ENCODE results near the gene HEATR9.
"Not testable (repeated sequence)": the region's sequence is repeated elsewhere in the genome, so short reads cannot be mapped to it uniquely, and the experiment has no call there.

HEATR9 gene, protein sequence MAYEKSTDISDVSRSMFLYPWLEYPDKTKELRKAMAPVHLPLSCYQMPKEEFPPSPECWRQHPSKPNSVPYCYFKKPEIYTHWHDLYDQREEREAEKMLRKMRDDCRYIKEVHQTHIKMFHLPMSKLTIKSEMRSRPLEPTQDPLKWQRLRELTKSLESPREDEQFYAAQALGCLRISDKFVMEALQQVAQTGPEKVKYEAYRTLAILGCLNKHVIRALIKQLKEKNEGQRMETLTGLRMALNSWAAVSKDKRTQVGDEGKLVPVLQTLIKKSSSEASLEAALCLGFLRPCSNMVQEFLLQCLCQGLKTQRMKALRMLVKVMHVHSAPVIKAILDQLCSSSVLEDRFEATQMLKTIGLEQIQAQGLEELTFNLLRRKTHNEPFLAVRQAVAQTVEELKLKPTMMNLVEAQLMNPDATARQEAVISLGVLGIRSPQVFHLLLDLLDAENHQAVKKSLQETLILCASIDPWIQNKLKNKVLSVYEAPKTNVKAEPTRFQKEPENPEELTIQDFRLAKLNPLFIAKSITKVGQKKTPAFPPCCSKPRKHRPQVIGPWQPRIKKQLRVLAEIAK

DNA sequence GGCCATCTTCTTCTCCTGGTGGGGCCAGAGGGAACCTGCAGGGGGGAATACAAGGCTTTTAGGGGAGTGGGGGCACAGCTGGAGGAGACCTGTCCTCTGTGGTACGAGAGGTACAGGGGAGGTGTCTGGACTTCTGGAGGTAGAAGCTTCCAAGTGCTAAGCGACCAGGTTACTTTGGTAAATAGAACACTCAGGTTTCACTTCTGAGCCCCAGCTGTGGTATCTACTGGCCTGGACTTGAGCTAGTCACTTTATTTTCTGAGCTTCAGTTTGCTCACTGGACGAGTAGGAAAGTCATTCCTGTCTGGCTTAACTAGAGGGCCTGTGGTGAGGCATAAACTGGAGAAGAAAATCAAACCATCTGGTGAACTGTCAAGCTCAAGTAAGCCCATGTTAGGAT lies at the start of gene HEATR9:
Gene HEATR9, minus strand, starts transcription at position 155 of the 400 bp plus-strand sequence. Its CDS starts 149 bp downstream, at position 6.
- no peak for DNase-seq

DNA sequence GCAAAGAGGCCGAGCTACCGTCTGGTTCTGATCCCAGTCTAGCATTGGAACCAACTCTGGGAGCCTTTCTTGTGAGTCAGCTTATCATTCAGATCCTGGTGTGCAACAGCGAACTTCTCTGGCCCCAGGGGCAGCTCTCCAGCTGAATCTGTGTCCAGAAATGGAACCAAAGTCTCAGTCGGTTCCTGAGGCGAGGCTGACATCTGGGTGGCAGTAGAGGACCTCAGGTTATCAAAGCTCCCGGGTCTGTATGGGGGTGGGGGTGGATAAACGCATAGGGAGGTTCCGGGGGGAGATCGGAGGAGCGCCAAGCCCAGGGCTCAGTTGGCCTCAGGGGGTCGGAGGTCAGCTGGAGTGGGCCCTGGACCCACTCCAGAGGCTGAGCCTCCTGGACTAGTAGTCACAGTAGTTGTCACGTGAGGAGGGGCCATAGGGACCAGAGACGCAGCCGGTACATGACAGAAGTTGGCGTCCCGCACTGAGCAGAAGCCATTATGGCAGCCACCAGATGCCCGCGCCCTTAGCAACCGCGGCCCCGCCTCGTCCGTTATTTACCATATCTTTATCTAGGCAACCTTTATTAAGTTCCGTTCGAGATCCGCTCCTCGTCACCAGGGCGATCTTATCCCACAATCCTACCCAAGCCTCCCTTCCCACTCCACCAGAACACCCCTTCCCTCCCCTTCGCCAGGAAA lies 49.0 kb upstream of the HEATR9 start:
- DNase-seq, result no peak

DNA sequence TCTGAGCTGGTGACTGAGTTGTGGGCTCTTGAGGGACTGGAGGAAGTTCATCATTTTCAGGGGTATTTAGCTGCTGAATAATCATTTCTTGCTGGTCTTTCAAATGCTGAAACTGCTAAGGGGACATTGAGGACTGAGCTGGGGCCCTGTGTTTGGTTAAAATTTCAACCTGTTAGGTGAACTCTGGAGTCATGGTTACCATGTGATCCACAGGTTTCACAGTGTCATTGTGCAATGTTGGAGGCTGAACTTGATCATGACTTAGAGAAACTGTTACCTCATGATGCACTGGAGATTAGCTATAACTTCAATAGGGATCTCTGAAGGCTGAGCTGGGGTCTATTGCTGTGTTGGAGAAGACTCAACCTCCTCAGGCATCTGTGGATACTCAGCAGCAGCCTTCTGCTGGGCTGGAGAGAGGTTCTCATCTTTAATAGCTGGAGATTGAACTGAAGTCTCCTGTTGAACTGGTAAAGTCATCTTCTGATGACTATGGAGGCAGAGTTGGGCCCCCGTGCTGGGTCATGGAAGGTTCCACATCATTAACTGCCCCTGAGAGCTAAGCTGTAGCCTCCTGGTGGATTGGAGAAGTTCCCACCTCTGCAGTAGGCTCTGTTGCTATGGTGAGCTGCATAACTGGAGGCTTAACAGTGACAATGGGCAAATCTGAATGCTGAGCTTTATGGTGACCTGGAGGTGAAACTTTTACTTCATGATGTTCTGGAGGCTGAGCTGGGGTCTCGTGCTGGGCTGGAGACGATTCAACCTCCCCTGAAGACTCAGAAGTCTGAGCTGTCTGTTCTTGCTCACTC lies 46.7 kb upstream of the HEATR9 start:
- DNase-seq, result no peak

DNA sequence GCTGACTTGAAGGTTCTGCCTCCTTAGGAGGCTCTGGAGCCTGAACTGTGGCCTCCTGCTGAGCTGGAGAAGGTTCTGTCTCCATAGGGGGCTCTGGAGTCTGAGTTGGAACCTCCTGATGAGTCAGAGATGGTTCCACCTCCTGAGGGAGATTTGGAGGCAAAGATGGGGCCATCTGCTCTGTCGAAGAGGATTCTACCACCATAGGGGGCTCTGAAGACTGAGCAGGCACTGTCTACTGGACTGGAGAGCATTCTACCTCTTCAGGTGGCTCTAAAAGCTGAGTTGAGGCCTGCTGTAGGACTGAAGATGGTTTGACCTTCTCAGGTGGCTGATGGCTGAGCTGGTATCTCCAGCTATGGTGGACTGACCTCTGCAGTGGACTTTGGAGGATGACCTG lies 45.7 kb upstream of the HEATR9 start:
- no peak for DNase-seq

DNA sequence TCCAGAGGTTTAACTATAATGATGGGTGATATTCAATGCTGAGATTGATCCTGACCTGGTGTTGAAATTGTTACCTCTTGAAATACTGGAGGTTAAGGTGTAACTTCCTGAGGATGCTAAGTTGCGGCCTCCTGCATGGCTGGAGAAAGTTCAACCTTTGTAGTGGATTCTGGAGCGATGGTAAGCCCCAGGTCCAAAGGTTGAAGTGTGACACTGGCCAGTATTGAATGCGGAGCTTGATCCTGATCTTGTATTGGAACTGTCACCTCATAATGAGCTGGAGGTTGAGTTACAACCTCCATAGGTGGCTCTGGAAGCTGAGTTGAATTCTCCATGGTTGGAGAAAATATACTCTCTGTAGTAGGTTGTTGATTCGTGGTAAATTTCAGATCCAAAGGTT lies 44.9 kb upstream of the HEATR9 start:
- no peak for DNase-seq

DNA sequence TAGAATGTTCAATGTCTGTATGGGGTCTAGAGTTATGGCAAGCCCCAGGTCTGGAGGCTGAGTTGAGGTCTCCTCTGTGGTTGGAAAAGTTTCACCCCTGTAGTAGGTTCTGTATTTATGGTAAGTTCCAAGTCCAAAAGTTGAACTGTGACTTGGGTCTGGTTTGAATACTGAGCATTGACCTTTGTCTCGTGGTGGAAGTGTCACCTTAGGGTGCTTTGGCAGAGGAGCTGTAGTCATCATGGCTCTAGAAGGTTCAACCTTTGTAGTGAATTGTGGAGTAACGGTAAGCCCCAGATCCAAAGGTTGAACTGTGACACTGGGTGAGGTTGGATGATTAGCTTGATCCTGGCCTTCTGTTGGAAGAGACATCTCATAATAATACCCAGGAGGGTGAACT lies 44.3 kb upstream of the HEATR9 start:
- DNase-seq, result no peak

DNA sequence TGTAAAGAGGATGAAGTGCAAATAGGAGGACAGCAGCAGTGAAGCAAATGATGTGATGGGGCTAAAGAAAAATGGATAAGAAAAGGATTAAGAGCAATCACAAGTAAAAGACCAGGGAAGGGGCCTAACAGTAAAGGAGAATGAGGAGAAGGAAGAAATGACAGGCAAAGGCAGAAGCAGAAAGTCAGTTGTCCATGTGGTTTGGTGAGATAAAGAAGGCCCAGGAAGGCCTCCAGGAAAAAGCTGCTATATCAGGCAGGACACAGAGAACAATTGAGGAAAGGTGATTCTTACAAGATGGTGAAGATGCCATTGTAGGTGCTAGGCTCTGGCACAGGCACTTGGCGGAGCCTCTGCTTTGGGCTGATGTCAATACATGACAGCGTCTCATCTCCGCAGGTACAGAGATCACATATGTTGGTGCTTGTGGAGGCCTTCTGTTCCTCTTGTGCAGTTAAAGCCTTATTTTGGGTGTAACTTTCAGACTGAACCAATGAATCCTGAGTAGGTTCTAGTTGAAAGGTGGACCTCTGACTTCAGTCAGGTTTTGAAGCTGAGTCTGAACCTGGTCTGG lies 43.7 kb upstream of the HEATR9 start:
- no peak for DNase-seq

DNA sequence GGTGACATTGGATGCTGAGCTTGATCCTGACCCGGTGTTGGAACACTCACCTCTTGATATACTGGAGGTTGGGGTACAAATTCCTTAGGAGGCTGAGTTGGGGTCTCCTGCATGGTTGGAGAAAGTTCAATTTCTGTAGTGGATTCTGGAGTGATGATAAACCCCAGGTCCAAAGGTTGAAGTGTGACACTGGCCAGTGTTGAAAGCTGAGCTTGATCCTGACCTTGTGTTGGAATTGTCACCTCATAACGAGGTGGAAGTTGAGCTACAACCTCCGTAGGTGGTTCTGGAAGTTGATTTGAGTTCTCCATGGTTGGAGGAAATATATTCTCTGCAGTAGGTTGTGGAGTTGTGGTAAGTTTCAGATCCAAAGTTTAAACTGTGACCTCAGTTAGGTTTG lies 40.7 kb upstream of the HEATR9 start:
- no peak for DNase-seq

DNA sequence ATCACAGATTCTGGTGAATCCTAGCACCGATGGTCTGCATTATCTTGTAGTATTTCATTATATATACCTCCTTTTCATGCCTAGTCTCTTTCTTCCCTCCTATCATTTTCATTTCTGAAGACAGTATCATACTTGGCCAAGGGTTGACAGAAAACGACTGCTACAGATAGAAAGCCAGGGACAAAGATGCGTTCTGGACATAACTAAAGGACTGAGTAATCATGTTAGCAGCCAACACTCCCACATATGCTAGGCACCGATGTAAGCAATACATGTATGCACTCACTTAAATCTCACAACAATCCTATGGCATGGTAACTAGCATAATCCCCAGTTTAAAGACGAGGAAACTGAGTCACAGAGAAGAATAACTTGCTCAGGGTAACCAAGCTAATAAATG lies 39.0 kb upstream of the HEATR9 start:
- DNase-seq, result no peak

DNA sequence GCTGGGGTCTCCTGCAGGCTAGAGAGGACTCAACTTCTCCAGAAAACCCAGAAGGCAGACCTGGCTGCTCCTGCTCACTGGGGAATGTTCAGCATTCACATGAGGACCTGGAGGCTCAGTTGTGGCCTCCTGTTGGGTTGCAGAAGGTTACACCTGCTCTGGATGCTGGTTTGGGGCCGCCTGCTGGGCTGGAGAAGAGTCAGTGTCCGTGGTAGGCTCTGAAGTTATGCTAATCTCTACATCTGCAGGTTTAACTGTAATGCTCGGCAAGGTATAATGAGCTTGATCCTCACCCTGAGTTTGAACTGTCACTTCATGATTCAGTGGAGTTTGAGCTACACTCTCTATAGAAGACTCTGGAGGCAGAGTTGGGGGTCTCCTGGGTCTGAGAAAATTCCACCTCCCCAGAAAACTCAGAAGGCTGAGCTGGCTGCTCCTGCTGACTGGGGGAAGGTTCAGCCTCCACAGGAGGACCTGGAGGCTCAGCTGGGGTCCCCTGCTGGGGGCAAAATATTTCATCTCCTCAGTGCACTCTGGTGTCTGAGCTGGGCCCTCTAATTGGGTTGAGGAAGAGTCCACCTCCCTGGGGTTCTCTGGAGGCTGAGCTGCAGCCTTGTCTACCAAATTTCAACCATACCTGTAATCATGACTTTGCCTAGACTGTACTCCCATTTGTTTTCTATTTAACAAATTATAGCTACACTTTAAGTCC lies 38.4 kb upstream of the HEATR9 start:
- no peak for DNase-seq

DNA sequence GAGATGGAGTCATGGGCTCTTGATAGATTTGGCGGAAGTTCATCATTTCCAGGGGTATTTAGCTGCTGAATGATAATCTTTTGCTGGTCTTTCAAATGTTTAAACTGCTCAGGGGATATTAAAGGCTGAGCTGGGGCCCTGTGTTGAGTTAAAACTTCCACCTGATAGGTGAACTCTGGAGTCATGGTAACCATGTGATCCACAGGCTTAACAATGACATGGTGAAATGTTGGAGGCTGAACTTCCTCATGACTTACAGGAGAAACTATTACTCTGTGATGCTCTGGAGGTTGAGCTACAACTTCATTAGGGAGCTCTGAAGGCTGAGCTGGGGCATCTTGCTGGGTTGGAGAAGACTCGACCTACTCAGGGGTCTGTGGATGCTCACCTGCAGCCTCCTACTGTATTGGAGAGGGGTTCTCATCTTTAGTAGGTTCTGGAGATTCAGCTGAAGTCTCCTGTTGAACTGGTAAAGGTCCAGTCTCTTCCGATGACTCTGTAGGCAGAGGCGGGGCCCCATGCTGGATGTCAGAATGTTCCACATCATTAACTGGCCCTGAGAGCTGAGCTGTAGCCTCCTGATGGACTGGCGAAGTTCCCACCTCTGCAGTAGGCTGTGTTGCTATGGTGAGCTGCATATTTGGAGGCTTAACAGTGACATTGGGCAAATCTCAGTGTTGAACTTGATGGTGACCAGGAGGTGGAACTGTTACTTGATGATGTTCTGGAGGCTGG lies 37.7 kb upstream of the HEATR9 start:
- DNase-seq, result peak in 1 of 2 experiments; percentile 3

DNA sequence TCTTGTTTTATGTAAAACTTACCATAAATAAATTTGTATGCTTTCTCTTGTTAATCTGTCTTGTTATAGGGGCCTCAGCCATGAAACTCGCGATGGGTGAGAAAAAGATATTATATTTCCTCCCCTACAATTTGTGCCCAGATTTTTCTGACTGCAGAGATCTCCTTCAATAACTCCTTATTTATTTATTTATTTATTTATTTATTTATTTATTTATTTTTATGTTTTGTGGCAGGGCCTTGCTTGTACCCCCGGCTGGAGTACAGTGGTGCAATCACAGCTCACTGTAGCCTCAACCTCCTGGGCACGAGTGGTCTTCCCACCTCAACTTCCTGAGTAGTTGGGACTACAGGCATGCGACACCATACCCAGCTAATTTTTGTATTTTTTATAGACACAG lies 34.8 kb upstream of the HEATR9 start:
- no peak for DNase-seq

DNA sequence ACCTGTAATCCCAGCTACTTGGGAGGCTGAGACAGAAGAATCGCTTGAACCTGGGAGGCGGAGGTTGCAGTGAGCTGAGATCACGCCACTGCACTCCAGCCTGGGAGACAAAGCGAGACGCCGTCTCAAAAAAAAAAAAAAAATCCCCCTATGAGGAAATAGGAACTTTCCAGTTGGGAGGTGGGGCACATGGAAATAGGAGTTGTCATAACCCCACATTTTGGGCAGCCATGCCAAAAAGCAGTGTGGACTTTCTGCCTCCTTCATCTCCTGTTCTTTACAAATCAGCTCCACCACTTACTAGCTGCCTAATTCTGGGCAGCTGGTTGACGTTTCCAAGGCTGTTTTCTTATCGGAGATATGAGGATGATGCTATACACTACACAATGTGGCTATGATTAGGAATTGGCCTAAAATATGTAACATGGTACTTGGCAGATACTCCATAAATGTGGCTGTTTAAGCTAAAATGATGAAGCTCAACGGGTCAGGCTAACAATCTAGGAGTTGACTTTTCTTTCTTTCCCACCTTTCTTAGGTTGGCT lies 33.0 kb upstream of the HEATR9 start:
- DNase-seq, result no peak

DNA sequence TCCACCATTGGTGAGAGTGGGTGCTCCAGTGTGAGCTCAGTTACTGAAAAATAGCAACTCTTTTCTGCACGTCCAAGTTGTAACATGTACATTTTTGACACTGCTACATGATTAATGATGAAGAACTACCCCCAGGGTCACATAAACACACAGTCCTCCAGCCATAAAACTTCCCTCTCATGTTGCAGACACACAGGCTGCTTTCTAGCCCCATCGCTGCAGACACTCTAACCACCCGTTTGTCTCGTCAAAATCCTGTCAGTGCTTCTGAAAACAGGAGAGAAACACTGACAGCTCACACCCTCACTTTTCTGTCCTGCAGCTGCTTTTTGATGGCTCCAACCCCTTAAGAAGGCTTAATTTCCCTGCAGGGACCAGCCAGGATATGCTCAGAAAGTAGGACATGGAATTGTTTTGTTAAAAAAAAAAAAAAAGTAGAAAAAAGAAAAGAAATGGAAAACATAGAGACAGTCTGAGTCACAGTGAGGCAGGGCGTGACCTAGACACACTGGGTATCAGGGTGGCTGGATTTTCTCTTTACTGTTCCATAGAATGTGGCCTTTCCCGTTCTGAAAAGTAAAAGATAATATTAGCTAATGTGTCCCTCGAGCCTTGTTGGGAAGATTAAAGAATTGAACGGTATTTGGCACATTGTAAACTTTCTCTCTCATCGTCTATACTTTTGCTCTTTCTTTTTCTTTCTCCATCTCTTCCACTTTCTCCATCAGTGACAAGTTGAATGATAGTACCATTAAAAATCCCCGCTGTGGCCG lies 32.2 kb upstream of the HEATR9 start:
- DNase-seq, result no peak

DNA sequence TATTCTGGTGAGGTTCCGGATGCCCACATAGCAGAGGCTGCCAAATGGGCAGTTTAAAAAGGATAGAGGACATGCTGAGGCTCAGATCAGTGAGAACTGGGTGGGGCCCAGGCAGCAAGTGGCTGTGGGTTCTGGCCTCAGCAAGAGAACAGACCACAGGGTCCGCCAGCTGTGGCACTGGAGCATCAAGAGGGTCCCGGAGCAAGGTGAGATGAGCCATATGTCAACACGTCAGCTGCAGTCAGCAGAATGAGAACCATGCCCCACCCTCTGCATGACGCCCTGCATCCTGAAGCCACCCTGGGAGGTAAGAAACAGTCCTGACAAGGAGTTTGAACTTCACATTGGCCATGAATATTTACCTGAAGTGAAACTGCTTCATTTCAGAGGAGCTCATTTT lies 31.6 kb upstream of the HEATR9 start:
- no peak for DNase-seq

DNA sequence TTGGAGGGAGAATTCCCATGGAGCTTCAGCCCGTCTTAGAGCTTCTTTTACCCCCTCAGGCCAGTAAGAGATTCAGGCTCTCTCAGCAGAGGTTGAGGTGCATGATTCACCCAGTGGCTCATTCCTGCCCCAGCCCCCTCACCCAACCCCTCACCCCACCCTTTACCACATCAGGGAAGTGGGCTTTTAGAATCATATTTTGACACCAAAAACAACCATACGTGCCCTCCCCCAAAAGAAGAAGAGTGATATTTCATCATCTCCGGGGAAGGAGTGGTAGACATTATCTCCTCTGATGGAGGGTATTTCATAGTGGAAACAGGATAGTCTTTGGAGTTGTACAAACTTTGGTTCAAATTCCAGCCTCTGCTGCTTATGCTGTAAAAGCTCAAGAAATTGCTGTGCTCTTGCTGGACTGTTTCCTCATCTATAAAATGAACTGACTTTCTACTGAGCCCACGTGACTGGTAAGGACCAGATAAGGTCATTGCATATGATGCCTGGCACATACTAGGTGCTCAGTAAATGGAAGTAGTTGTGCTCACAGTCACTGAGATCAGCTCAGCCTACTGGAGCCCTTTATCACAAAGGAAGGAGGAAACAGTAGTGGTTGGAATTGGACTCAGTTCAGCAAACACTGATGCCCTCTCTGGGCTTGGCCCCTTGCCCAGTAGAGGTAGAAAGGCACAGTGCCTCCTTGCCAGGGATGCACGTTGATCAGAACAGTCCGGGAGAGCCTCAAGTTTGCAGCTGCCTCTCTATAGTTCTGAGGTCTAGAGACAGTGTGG lies 29.8 kb upstream of the HEATR9 start:
- peak in 1 of 2 experiments; percentile 56 for DNase-seq

DNA sequence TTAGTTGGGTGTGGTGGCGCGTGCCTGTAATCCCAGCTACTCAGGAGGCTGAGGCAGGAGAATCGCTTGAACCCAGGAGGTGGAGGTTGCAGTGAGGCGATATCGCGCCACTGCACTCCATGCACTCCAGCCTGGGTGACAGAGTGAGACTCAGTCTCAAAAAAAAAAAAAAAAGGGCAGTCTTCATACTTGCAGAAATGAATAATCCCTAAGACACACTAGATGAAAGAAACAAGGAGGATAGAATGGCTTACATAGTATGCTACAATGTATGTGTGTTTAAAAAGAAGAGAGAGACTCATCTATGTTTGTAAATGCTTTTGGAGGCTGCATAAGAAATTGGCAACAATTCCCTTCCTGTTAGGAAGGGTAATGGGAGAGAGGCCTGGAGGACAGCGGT lies 29.1 kb upstream of the HEATR9 start:
- not testable (repeated sequence) for DNase-seq

DNA sequence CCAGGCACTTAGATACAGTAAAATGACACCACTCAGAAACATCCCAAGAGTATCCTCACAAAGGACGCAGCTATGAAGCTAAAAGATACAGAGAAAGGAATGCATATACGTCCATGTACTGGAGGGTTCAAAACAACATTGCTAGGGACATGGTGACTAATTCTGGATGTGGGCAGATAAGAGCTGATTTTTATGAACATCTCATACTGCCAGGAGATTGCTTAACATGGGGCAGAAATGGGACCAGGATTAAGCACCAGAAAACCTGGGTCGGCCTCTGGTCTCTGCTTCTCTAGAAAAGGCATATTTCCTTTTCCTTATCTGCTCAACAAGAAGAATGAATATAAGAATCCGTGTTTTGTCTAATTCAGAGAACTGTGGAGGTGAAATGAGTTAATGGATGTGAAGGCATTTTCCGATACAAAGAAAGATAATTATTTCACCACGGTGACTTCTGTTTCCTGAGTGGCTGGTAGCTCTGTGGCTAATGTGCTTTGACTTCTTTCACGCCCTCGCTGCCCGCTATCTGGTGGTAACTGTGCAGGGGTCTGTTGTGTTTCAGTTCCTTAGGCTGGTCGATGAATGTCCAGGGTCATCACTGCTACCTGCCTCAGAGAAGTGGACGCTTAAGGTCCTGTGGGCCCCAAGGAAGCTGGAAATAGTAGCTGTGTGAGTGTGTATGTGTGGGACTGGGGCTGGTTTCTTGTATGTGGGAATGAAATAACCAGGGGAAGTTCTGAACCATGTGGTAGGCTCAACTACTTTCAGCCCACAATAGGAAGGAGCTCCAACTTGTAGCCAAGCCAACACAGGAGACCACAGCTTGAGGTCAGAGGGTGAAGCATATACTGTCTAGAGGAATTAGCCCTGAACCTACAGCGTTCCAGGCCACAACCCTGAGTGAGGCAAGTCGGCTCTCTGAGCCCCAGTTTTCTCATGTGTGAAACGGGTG lies 27.2 kb upstream of the HEATR9 start:
- DNase-seq, result no peak

All from NCI-H446 (cell line).